Cortex of kidney (tissue), 1 donor: ENCODE results near the gene PADI4.

Experiments
- DNase-seq: peaks from one replicate; lab custom pipeline; 2025; lab: John Stamatoyannopoulos, UW

PADI4 gene, protein sequence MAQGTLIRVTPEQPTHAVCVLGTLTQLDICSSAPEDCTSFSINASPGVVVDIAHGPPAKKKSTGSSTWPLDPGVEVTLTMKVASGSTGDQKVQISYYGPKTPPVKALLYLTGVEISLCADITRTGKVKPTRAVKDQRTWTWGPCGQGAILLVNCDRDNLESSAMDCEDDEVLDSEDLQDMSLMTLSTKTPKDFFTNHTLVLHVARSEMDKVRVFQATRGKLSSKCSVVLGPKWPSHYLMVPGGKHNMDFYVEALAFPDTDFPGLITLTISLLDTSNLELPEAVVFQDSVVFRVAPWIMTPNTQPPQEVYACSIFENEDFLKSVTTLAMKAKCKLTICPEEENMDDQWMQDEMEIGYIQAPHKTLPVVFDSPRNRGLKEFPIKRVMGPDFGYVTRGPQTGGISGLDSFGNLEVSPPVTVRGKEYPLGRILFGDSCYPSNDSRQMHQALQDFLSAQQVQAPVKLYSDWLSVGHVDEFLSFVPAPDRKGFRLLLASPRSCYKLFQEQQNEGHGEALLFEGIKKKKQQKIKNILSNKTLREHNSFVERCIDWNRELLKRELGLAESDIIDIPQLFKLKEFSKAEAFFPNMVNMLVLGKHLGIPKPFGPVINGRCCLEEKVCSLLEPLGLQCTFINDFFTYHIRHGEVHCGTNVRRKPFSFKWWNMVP

GRCh38 chr1:17307946-17308345, at the start of gene PADI4:
Gene PADI4 (plus strand): TSS chr1:17308197. CDS start chr1:17308223, 26 bp downstream.
- DNase-seq: no peak

GRCh38 chr1:17258758-17259130, 49.3 kb upstream of the PADI4 start:
- DNase-seq: no peak

- no peak for DNase-seq
Measured at GRCh38 chr1:17259233-17259873, 48.6 kb upstream of the PADI4 start.

DNA sequence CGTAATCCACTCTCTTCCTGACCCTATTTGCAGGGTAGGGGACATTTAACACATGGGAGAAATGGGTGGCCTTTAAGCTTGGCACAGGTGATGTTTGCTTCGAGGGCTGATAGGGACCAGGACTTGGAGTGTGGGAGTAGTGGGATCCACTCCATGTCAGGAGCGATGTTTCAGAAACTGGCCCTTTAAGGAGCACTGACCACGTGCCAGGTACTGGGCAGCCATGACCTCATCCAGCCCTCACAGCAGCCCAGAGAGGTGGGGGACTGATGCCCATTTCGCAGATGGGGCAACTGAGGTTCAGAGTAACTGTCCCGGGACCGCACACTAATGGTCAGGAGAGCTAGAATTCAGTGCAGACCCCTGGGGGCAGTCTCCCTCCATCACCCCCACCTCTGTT, 47.7 kb upstream of the PADI4 start:
- no peak for DNase-seq

GRCh38 chr1:17260738-17261137, 47.3 kb upstream of the PADI4 start:
- DNase-seq: no peak

DNA sequence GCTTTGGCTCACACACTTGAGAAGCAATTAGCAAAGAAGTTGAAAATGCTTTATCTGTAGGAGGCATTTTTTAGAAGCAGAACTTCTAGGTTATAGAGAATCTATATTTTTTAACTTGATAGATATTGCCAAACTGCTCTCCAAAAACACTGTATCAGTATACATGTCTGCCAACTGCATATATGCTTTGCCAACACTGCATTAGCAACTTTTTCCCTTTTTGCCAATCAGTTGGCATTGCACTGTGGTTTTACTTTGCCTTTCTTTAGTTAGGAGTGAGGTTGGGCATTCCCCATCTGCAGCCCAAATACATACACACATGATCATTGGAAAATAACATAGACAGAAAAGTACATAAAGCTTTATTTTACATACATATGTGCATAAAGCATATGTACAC, 44.1 kb upstream of the PADI4 start:
- no peak for DNase-seq

GRCh38 chr1:17264470-17264869, 43.5 kb upstream of the PADI4 start:
- no peak for DNase-seq

DNA sequence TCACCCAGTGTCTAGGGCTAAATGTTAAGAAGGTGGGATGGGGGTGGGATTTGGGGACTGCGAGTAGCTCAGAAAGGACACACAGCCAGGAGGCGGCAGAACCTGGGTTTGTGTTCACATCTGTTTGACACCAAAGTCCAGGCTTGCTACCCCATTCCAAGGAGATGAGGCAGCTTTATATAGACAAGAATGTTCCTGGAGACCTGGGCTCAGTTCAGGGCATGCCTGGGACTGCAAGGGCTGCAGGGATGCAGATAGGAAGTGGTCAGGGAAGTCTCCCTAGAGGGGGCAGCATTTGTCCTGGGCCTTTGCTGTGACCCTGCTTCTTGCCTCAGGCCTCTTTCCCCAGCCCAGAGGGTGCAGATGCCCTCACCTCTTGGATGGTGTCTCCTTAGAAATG, 42.8 kb upstream of the PADI4 start:
- no peak for DNase-seq

- DNase-seq: no peak
Measured at GRCh38 chr1:17265950-17266349, 42.0 kb upstream of the PADI4 start.

- DNase-seq: no peak
Measured at GRCh38 chr1:17270891-17271765, 36.9 kb upstream of the PADI4 start.

DNA sequence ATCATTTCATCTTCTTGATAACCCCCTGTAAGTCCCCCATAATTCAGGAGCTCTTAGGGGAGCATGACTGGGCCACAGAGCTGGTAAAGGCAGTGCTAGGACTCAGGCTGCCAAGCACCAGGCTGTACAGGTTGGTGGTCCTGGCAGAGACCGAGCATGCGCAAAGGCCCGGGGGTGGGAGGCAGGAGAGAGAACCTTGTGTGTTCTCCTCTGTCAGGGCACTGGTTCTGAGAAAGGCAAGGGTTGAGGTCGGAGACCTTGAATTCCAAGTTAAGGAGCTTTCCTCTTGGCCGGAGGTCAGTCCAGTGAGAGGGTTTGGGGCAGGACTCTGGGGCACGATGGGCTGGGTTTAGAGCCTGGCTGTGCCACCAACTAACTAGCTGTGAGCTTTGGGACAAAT, 35.9 kb upstream of the PADI4 start:
- no peak for DNase-seq

- DNase-seq: no peak
Measured at GRCh38 chr1:17272646-17273045, 35.4 kb upstream of the PADI4 start.

GRCh38 chr1:17273096-17273495, 34.9 kb upstream of the PADI4 start:
- DNase-seq: no peak

DNA sequence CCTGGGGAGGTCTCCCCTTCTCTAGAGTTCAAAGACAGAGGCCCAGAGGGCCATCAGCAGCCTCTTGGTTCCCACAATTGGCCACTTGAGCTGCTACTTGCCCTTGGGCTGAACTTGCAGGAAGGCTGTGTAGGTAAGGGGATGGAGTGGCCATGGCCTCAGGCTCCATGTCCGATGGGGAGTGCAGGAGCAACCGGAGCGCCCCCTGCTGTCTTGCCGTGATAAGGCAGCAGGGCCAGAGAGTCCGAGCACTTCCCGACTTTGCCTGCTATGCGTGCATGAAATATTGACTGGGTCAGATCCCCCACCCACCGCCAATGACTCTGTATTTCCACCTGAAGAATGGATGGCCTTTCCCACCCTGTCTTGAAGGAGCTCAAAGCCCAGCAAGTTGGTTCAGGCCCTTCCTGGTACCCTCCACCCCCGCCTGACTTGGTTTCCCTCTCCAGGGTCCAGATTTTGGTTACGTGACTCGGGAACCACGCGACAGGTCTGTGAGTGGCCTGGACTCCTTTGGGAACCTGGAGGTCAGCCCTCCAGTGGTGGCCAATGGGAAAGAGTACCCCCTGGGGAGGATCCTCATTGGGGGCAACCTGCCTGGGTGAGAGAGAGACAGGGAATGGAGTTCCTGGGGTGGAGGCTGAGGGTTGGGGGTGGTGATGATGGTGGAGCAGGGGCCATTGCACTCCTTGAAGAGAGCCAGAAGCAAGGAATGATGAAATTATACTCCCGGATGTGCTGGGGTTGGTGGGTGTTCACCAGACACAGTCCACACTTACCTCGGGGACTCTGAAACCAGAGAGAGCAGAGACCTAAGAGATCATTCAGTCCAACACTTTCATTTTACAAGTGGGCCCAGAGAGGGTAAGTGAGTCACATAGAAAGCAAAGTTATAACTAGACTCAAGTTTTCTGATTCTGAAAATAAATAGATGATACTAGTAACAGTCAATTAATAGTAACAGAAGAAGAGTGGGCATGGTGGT, 33.5 kb upstream of the PADI4 start:
- no peak for DNase-seq

DNA sequence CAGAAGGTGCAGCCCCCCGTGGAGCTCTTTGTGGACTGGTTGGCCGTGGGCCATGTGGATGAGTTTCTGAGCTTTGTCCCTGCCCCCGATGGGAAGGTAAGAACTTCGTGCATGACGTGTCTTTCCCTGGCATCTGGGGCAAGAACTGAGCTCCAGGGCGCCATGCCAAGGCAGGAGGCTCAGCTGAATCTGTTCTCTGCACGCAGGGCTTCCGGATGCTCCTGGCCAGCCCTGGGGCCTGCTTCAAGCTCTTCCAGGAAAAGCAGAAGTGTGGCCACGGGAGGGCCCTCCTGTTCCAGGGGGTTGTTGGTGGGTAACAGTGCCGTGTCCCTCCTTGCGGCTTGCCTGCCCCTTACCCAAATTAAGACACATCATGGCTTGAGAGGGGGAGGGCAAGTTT, 31.4 kb upstream of the PADI4 start:
- DNase-seq: no peak

GRCh38 chr1:17277511-17278159, 30.4 kb upstream of the PADI4 start:
- no peak for DNase-seq

- DNase-seq: no peak
Measured at GRCh38 chr1:17278996-17279830, 28.8 kb upstream of the PADI4 start.

DNA sequence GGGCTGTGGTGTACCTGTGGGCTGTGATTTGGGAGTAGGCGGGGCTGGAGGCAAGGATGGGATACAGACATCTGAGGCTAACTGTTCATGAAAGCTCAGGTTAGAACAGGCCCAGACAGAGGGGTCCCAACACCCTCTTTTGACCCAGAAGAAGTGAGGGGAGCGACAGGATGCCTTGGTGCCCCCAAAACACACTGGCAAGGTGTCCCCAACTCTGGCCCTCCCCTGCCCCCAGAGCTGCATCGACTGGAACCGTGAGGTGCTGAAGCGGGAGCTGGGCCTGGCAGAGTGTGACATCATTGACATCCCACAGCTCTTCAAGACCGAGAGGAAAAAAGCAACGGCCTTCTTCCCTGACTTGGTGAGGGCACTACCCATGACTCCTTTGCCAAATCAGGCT, 27.6 kb upstream of the PADI4 start:
- no peak for DNase-seq

- DNase-seq: no peak
Measured at GRCh38 chr1:17280894-17281293, 27.1 kb upstream of the PADI4 start.

GRCh38 chr1:17281775-17282181, 26.2 kb upstream of the PADI4 start:
- DNase-seq: no peak
